HG03135 (cell line): ENCODE results near the gene MARCOL.

Source experiments
- ATAC-seq: cut with Tn5 transposase; IDR thresholded peaks from one replicate; pipeline ENCODE4 v1.9.1; 2021; ENCODE audit warnings: mild to moderate bottlenecking, moderate library complexity; ENCODE audit not compliant: unreplicated experiment

MARCOL gene

GRCh38 chr5:148238418-148238794 lies at the start of gene MARCOL:
Gene MARCOL, plus strand, starts transcription at chr5:148238525. Its CDS starts 73 bp downstream, at chr5:148238598.
- no peak for ATAC-seq

- no peak for ATAC-seq
Observed at GRCh38 chr5:148191010-148191409, 47.3 kb upstream of the MARCOL start.

- ATAC-seq = no peak
Observed at GRCh38 chr5:148193202-148193601, 45.1 kb upstream of the MARCOL start.

GRCh38 chr5:148201151-148201550 lies 37.2 kb upstream of the MARCOL start:
- ATAC-seq = no peak

GRCh38 chr5:148202531-148203203 lies 35.7 kb upstream of the MARCOL start, which contains the start of gene SPINK6:
Gene SPINK6, plus strand, starts transcription at chr5:148203042. Its CDS starts 55 bp downstream, at chr5:148203097.
- ATAC-seq = no peak

GRCh38 chr5:148205044-148205806 lies 33.1 kb upstream of the MARCOL start:
- ATAC-seq = no peak

GRCh38 chr5:148205865-148206264 lies 32.5 kb upstream of the MARCOL start:
- no peak for ATAC-seq

- ATAC-seq = no peak
Observed at GRCh38 chr5:148206620-148207019, 31.7 kb upstream of the MARCOL start.

- no peak for ATAC-seq
Observed at GRCh38 chr5:148208226-148208625, 30.1 kb upstream of the MARCOL start.

- no peak for ATAC-seq
Observed at GRCh38 chr5:148209151-148209770, 29.1 kb upstream of the MARCOL start.

GRCh38 chr5:148214665-148215185 lies 23.6 kb upstream of the MARCOL start:
- ATAC-seq = no peak

GRCh38 chr5:148221508-148221907 lies 16.8 kb upstream of the MARCOL start:
- no peak for ATAC-seq

GRCh38 chr5:148224117-148224742 lies 14.1 kb upstream of the MARCOL start:
- no peak for ATAC-seq

GRCh38 chr5:148228392-148228984 lies 9.8 kb upstream of the MARCOL start:
- ATAC-seq = no peak

- ATAC-seq = no peak
Observed at GRCh38 chr5:148229840-148230239, 8.5 kb upstream of the MARCOL start.

GRCh38 chr5:148230240-148230639 lies 8.1 kb upstream of the MARCOL start:
- ATAC-seq = no peak

GRCh38 chr5:148237785-148238417 lies 424 bp upstream of the MARCOL start:
- no peak for ATAC-seq

- no peak for ATAC-seq
Observed at GRCh38 chr5:148248894-148249293, 10.6 kb downstream of the MARCOL start.

GRCh38 chr5:148255456-148255855 lies 17.1 kb downstream of the MARCOL start:
- ATAC-seq = no peak

- no peak for ATAC-seq
Observed at GRCh38 chr5:148259288-148259687, 21.0 kb downstream of the MARCOL start.
